IMR-90 (cell line): ENCODE results near the gene PGS1. TPM values are rescaled to one million over a fixed set of nuclear protein-coding genes. Genes with fewer than 3 reads are reported as not detected.

Source experiments
- ATAC-seq: fragments of 200-7000 bp; cut with Tn5 transposase; 2 replicates; pipeline ENCODE4 v1.9.1; 2020; ENCODE audit warnings: low read depth, mild to moderate bottlenecking, moderate library complexity
- BruUV-seq: library from RNA; stranded (reverse); fragments of 400-500 nt; replicated peaks from 2 replicates; lab custom pipeline; 2021; lab: Mats Ljungman, UMichigan
- CTCF ChIA-PET: fragments of 300-600 bp; formaldehyde crosslinking; extraction: SDS; loops from one replicate; lab custom pipeline; 2021; ENCODE audit warnings: antibody characterized with exemption; lab: Yijun Ruan, JAX
- POLR2A ChIA-PET: fragments of 300-600 bp; sonication (Branson Sonifier 250); formaldehyde crosslinking; loops from one replicate; lab custom pipeline; 2022; ENCODE audit warnings: antibody characterized with exemption; ENCODE audit not compliant: unreplicated experiment; lab: Charles Lee
- DNase-seq: peaks from one replicate; pipeline ENCODE4 v3.0.0; 2013
- H2AFZ ChIP-seq: replicated peaks from 2 replicates; pipeline ENCODE3; 2013; ENCODE audit warnings: low read length, mild to moderate bottlenecking; ENCODE audit not compliant: poor library complexity
- H2AK5ac ChIP-seq: 2 replicates; pipeline ENCODE4 v1.6.1; 2013; ENCODE audit warnings: low read depth, low read length, inconsistent platforms
- H2AK9ac ChIP-seq: replicated peaks from 2 replicates; pipeline ENCODE3; 2013; ENCODE audit warnings: mild to moderate bottlenecking, low read depth, low read length, moderate library complexity; ENCODE audit not compliant: poor library complexity
- H2BK120ac ChIP-seq: 2 replicates; pipeline ENCODE4 v1.6.1; 2013; ENCODE audit warnings: low read depth, low read length, inconsistent platforms
- H2BK15ac ChIP-seq: 3 replicates; pipeline ENCODE4 v1.6.1; 2013; ENCODE audit warnings: low read depth, low read length, inconsistent platforms
- H2BK20ac ChIP-seq: 2 replicates; pipeline ENCODE4 v1.6.1; 2013; ENCODE audit warnings: low read depth, mild to moderate bottlenecking, inconsistent platforms, low read length, moderate library complexity
- H2BK5ac ChIP-seq: 2 replicates; pipeline ENCODE4 v1.6.1; 2013; ENCODE audit warnings: mild to moderate bottlenecking, low read depth, low read length, inconsistent platforms; ENCODE audit not compliant: poor library complexity, severe bottlenecking
- H3K14ac ChIP-seq: replicated peaks from 2 replicates; pipeline ENCODE4 v1.6.1; 2013; ENCODE audit warnings: low read depth, low read length, inconsistent platforms
- H3K18ac ChIP-seq: 2 replicates; pipeline ENCODE4 v1.6.1; 2013; ENCODE audit warnings: low read depth, low read length, control low read depth
- H3K23ac ChIP-seq: 2 replicates; pipeline ENCODE4 v1.6.1; 2013; ENCODE audit warnings: low read depth, low read length, inconsistent platforms
- H3K27ac ChIP-seq: 2 replicates; pipeline ENCODE4 v1.5.1; 2013; ENCODE audit warnings: mild to moderate bottlenecking, control low read depth, low read length; ENCODE audit not compliant: insufficient read depth
- H3K27me3 ChIP-seq: 2 replicates; pipeline ENCODE4 v1.6.1; 2013; ENCODE audit warnings: low read length; ENCODE audit not compliant: control insufficient read depth, insufficient read depth
- H3K36me3 ChIP-seq: 2 replicates; pipeline ENCODE4 v1.6.1; 2013; ENCODE audit warnings: low read length, mixed read lengths; ENCODE audit not compliant: control insufficient read depth, insufficient read depth
- H3K4ac ChIP-seq: 2 replicates; pipeline ENCODE4 v1.6.1; 2013; ENCODE audit warnings: low read depth, low read length, inconsistent platforms
- H3K4me1 ChIP-seq: 2 replicates; pipeline ENCODE4 v1.6.1; 2013; ENCODE audit warnings: low read length, mixed read lengths; ENCODE audit not compliant: control insufficient read depth, insufficient read depth
- H3K4me2 ChIP-seq: 2 replicates; pipeline ENCODE4 v1.6.1; 2013; ENCODE audit warnings: low read depth, mild to moderate bottlenecking, control low read depth, low read length, moderate library complexity
- H3K4me3 ChIP-seq: 2 replicates; pipeline ENCODE4 v1.5.1; 2013; ENCODE audit warnings: low read depth, mild to moderate bottlenecking, control low read depth, low read length, moderate library complexity; ENCODE audit not compliant: insufficient read depth
- H3K56ac ChIP-seq: 2 replicates; pipeline ENCODE4 v1.6.1; 2013; ENCODE audit warnings: low read length, inconsistent platforms; ENCODE audit not compliant: insufficient read depth; ENCODE audit errors: extremely low read depth
- H3K79me1 ChIP-seq, 2 experiments: 2 replicates each; pipeline ENCODE4 v1.6.1; 2013; ENCODE audit warnings: low read length in 2 of 2, inconsistent platforms in 1 of 2, low read depth in 1 of 2
- H3K9ac ChIP-seq: 2 replicates; pipeline ENCODE4 v1.6.1; 2013; ENCODE audit warnings: low read depth, low read length, control low read depth
- H3K9me1 ChIP-seq: 2 replicates; pipeline ENCODE4 v1.6.1; 2013; ENCODE audit warnings: low read length, inconsistent platforms; ENCODE audit not compliant: insufficient read depth
- H3K9me3 ChIP-seq: 2 replicates; pipeline ENCODE4 v1.6.1; 2013; ENCODE audit warnings: low read length; ENCODE audit not compliant: control insufficient read depth, insufficient read depth
- H4K20me1 ChIP-seq: 2 replicates; pipeline ENCODE4 v1.6.1; 2013; ENCODE audit warnings: low read length, inconsistent platforms; ENCODE audit not compliant: insufficient read depth
- H4K5ac ChIP-seq: 2 replicates; pipeline ENCODE4 v1.6.1; 2013; ENCODE audit warnings: mild to moderate bottlenecking, low read depth, low read length, control low read depth
- H4K8ac ChIP-seq, 2 experiments: 2 replicates each; pipeline ENCODE4 v1.6.1; 2013; ENCODE audit warnings: low read depth in 2 of 2, low read length in 2 of 2, control low read depth in 1 of 2, inconsistent platforms in 1 of 2
- H4K91ac ChIP-seq: 2 replicates; pipeline ENCODE4 v1.6.1; 2013; ENCODE audit warnings: low read depth, low read length, inconsistent platforms; ENCODE audit not compliant: insufficient read depth
- CHD1 ChIP-seq: IDR thresholded peaks from 2 replicates; pipeline ENCODE4 v1.6.1; 2012; ENCODE audit warnings: low read depth, low read length, improper control_type of control experiment
- FOS ChIP-seq: fragments of 150-350 bp; IDR thresholded peaks from 2 replicates; pipeline ENCODE4 v1.6.1; 2016; ENCODE audit warnings: low read depth, low read length
- POLR2A ChIP-seq: IDR thresholded peaks from 2 replicates; pipeline ENCODE4 v1.6.1; 2012; ENCODE audit warnings: mild to moderate bottlenecking, low read depth, low read length
- WGBS, 2 experiments: methylation state at CpG; one replicate each; pipeline versions ENCODE4 v1.1.5 to v1.1.7; 2013; ENCODE audit warnings: missing lambda C conversion rate in 2 of 2; ENCODE audit not compliant: insufficient read length in 1 of 2; ENCODE audit errors: extremely low coverage in 2 of 2; 5-methylcytosine and 5-hydroxymethylcytosine counted together
- dilution Hi-C: fragments of 300-500 bp; cut with HindIII; formaldehyde crosslinking; loops from one replicate; pipeline ENCODE4 v1.14.3; 2018; ENCODE audit warnings: low sequenced_read_pairs; ENCODE audit not compliant: unreplicated experiment
- in situ Hi-C: fragments of 300-500 bp; cut with MboI; formaldehyde crosslinking; loops from 3 replicates; pipeline ENCODE4 v1.14.3; 2019; ENCODE audit warnings: low sequenced_read_pairs, inconsistent platforms, mixed read lengths
- intact Hi-C: fragments of 100-400 bp; cut with micrococcal nuclease; formaldehyde crosslinking; loops from 2 replicates; pipeline ENCODE4 v1.10.0; 2022
- polyA plus RNA-seq, 3 experiments: library from polyadenylated mRNA; depleted of rRNA; stranded (reverse); fragments of >200 nt; gene quantifications; 2 replicates each; pipeline ENCODE4 v1.2.3, GENCODE V29; 2012; ENCODE audit warnings: low replicate concordance in 1 of 3
- total RNA-seq: library from RNA; depleted of rRNA; stranded (reverse); fragments of >200 nt; gene quantifications from 2 replicates; pipeline ENCODE4 v1.2.3, GENCODE V29; 2012

The PGS1 gene
- total and polyA plus RNA-seq, 2 of the 4 experiments (the other 2 are of a cell fraction) = 18.5 to 43.2 TPM

GRCh38 chr17:78342449-78343186, 35.8 kb upstream of the PGS1 start:
- H3K9ac ChIP-seq = peak overlapping the region; percentile 53
- peak overlapping the region; percentile 98 for H2AK5ac ChIP-seq
- peak overlapping the region; percentile 99; the same call in 2 of the 3 replicates for H2BK15ac ChIP-seq
- no peaks in the 10 kb centered on the region for H3K27me3 ChIP-seq
- peak overlapping the region; percentile 57 for H3K23ac ChIP-seq
- no peaks in the 10 kb centered on the region for H3K9me3 ChIP-seq
- peak overlapping the region; percentile 98 for H4K91ac ChIP-seq
- peaks cover 0 to 13% of the 10 kb centered on the region in 2 experiments; a peak in 1 of 4 replicates for H3K79me1 ChIP-seq
- peak overlapping the region; percentile 93 for H2BK5ac ChIP-seq
- H3K4me3 ChIP-seq = no peak overlapping the region; the same call in 1 of the 2 replicates
- peak overlapping the region; percentile 65 for H3K4me2 ChIP-seq
- intact Hi-C loops = loop anchor here (1.0 to 2.0 kb wide), 2 partner anchors 9 to 14 kb away; no protein-coding TSS in a partner anchor
- ATAC-seq (peak; percentile 67), DNase-seq (peak; percentile 88)
- in situ Hi-C loops = no loop called here
- peak overlapping the region; percentile 99 for H3K27ac ChIP-seq
- peaks cover 24% of the 10 kb centered on the region for H3K9me1 ChIP-seq
- BruUV-seq = no TSS peak
- H2BK120ac ChIP-seq = peak overlapping the region; percentile 94
- 0% methylated on average over 1 of the region's 26 CpGs; no CpG with 5 or more reads in 1 of the 2 experiments for WGBS, 2 experiments
- H4K8ac ChIP-seq = peak overlapping the region; percentile 67 to 91
- peak overlapping the region; percentile 92 for H3K56ac ChIP-seq
- dilution Hi-C loops = no loop called here
- CTCF ChIA-PET = interaction anchor here (0.6 kb wide), 1 partner anchor 40 kb away, joined by 4 read pairs; no protein-coding TSS in a partner anchor
- POLR2A ChIA-PET = interaction anchor here (0.5 to 0.8 kb wide), 3 partner anchors 9 to 574 kb away, joined by 3 read pairs; no protein-coding TSS in a partner anchor
- H4K5ac ChIP-seq = peak overlapping the region; percentile 83
- TF ChIP-seq CHD1 (no peak), FOS (0 out of 2 replicates have a peak, but pooled peaks have one; percentile 5), POLR2A (peak; percentile 19; the same call in 1 of the 2 replicates)
- no peaks in the 10 kb centered on the region for H3K36me3 ChIP-seq
- peak overlapping the region; percentile 96; the same call in 1 of the 2 replicates for H3K14ac ChIP-seq
- H2BK20ac ChIP-seq = peak overlapping the region; percentile 99
- peak overlapping the region; percentile 85 for H2AFZ ChIP-seq
- H3K18ac ChIP-seq = peak overlapping the region; percentile 77
- no peaks in the 10 kb centered on the region; the same call in 1 of the 2 replicates for H4K20me1 ChIP-seq
- peak overlapping the region; percentile 97 for H3K4ac ChIP-seq
- peak overlapping the region; percentile 99 for H2AK9ac ChIP-seq
- peaks cover 27% of the 10 kb centered on the region for H3K4me1 ChIP-seq
